K562 (cell line): ENCODE data around the gene ZSWIM1. TPM values are rescaled to one million over a fixed set of nuclear protein-coding genes. Genes with fewer than 3 reads are reported as not detected.

Experiments used
- ARID1B ChIP-seq: fragments of 450-650 bp; IDR thresholded peaks from 2 replicates; pipeline ENCODE4 v1.6.1; 2016; ENCODE audit warnings: antibody characterized with exemption, mild to moderate bottlenecking, inconsistent platforms
- CTBP1 ChIP-seq: fragments of 450-650 bp; IDR thresholded peaks from 2 replicates; pipeline ENCODE4 v1.6.1; 2016; ENCODE audit warnings: borderline replicate concordance
- ESRRA ChIP-seq: fragments of 450-650 bp; IDR thresholded peaks from 2 replicates; pipeline ENCODE4 v1.6.1; 2014; ENCODE audit warnings: low read depth, mild to moderate bottlenecking, moderate library complexity, borderline replicate concordance
- FOSL1 ChIP-seq: fragments of 200-800 bp; sonication (Bioruptor generic); conservative IDR thresholded peaks from 2 replicates; pipeline ENCODE4 v1.6.1; 2016; ENCODE audit warnings: missing genetic modification characterization, missing compliant biosample characterization
- HNRNPH1 ChIP-seq: fragments of 200-400 bp; formaldehyde crosslinking; optimal IDR thresholded peaks from 2 replicates; pipeline ENCODE3; 2017; ENCODE audit warnings: low read depth, mild to moderate bottlenecking, low read length, moderate library complexity
- JUND ChIP-seq, 2 experiments: IDR thresholded peaks; 2 replicates in 1 of 2; 3 replicates in 1 of 2; pipeline ENCODE4 v1.6.1; 2011; ENCODE audit warnings: borderline replicate concordance in 2 of 2, low read depth in 2 of 2, low read length in 2 of 2, improper control_type of control experiment in 1 of 2, missing biosample characterization in 1 of 2, missing genetic modification characterization in 1 of 2, missing genetic modification reagents in 1 of 2
- KDM1A ChIP-seq, 2 experiments: fragments of 450-650 bp; IDR thresholded peaks; 2 replicates each; pipeline ENCODE4 v1.6.1; 2016; ENCODE audit warnings: mild to moderate bottlenecking in 2 of 2
- KHSRP ChIP-seq: fragments of 450-650 bp; IDR thresholded peaks from 2 replicates; pipeline ENCODE4 v1.6.1; 2017
- NFE2L1 ChIP-seq: fragments of 450-650 bp; IDR thresholded peaks from 2 replicates; pipeline ENCODE4 v1.6.1; 2016; ENCODE audit warnings: missing genetic modification characterization, low read depth, mild to moderate bottlenecking, missing compliant biosample characterization, moderate library complexity, borderline replicate concordance
- TAF9B ChIP-seq: fragments of 450-650 bp; IDR thresholded peaks from 2 replicates; pipeline ENCODE4 v1.6.1; 2018; ENCODE audit warnings: mild to moderate bottlenecking; ENCODE audit not compliant: partially characterized antibody
- TEAD4 ChIP-seq, 2 experiments: sonication (generic) in 1 of 2; formaldehyde crosslinking in 1 of 2; IDR thresholded peaks; 2 replicates each; pipeline versions ENCODE4 v1.6.1 to v1.8.0; 2012 to 2022; ENCODE audit warnings: borderline replicate concordance in 1 of 2, inconsistent platforms in 1 of 2, low read length in 1 of 2, mild to moderate bottlenecking in 1 of 2, missing genetic modification reagents in 1 of 2
- TFAP4 ChIP-seq: sonication (generic); formaldehyde crosslinking; IDR thresholded peaks from 2 replicates; pipeline ENCODE4 v1.8.0; 2022; ENCODE audit warnings: missing genetic modification reagents, mild to moderate bottlenecking, moderate library complexity, borderline replicate concordance
- ZC3H11A ChIP-seq: IDR thresholded peaks from 2 replicates; pipeline ENCODE4 v1.6.1; 2012; ENCODE audit warnings: low read depth, low read length, improper control_type of control experiment
- ZEB2 ChIP-seq: fragments of 450-650 bp; IDR thresholded peaks from 2 replicates; pipeline ENCODE4 v1.6.1; 2016
- ZNF384 ChIP-seq: IDR thresholded peaks from 2 replicates; pipeline ENCODE4 v1.6.1; 2012; ENCODE audit warnings: low read depth, low read length, improper control_type of control experiment
- polyA plus RNA-seq, 8 experiments: library from polyadenylated mRNA; depleted of rRNA in 4 of 8; stranded (reverse) in 5 of 8; unstranded in 3 of 8; fragments of >200 nt; fragmentation: Nextera tagmentation in 2 of 8; fragmentation: Illumina TruSeq in 1 of 8; extraction: Ambion mirVana in 2 of 8; extraction: Trizol in 1 of 8; gene quantifications; 2 replicates each; pipeline versions ENCODE4 v1.2.1 to v1.2.3, GENCODE V29; 2011 to 2014; ENCODE audit warnings: inconsistent platforms in 1 of 8, missing spikeins in 1 of 8
- total RNA-seq, 7 experiments: library from RNA; depleted of rRNA in 6 of 7; stranded (reverse); fragments of >200 nt in 6 of 7; fragmentation: Illumina TruSeq in 2 of 7; extraction: Trizol in 2 of 7; gene quantifications; 2 replicates each; pipeline versions ENCODE4 v1.2.1 to v1.2.3, GENCODE V29; 2011 to 2021; ENCODE audit warnings: low replicate concordance in 1 of 7
- TF ChIP-seq, protein P1 (sequence below): fragments of 450-650 bp; conservative IDR thresholded peaks from 2 replicates; pipeline ENCODE4 v1.6.1; 2016; ENCODE audit warnings: missing genetic modification characterization, low read depth, mild to moderate bottlenecking, missing compliant biosample characterization, moderate library complexity
- TF ChIP-seq, protein P2 (sequence below), 2 experiments: IDR thresholded peaks in 1 of 2; conservative IDR thresholded peaks in 1 of 2; 2 replicates each; pipeline ENCODE4 v1.6.1; 2016; ENCODE audit warnings: low read depth in 2 of 2, mild to moderate bottlenecking in 1 of 2, missing compliant biosample characterization in 1 of 2, missing genetic modification characterization in 1 of 2, moderate library complexity in 1 of 2
- TF ChIP-seq, protein P3 (sequence below), 2 experiments: fragments of 450-650 bp in 1 of 2; sonication (generic) in 1 of 2; formaldehyde crosslinking in 1 of 2; IDR thresholded peaks in 1 of 2; conservative IDR thresholded peaks in 1 of 2; 2 replicates each; pipeline versions ENCODE4 v1.6.1 to v1.8.1; 2016 to 2023; ENCODE audit warnings: mild to moderate bottlenecking in 2 of 2, moderate library complexity in 2 of 2, inconsistent platforms in 1 of 2, missing genetic modification reagents in 1 of 2

The ZSWIM1 gene
- total and polyA plus RNA-seq, 9 of the 15 experiments (the other 6 are each of a cell fraction or from before 2014, with no cell fraction given): 2.5 to 15.6 (median 9.5) TPM

GRCh38 chr20:45860560-45861220 lies 20.3 kb upstream of the ZSWIM1 start (continued):
- TF ChIP-seq, protein P1, sequence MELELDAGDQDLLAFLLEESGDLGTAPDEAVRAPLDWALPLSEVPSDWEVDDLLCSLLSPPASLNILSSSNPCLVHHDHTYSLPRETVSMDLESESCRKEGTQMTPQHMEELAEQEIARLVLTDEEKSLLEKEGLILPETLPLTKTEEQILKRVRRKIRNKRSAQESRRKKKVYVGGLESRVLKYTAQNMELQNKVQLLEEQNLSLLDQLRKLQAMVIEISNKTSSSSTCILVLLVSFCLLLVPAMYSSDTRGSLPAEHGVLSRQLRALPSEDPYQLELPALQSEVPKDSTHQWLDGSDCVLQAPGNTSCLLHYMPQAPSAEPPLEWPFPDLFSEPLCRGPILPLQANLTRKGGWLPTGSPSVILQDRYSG (tag): no peak
- TF ChIP-seq ZEB2: peak; percentile 69; the same call in 1 of the 2 replicates
- TF ChIP-seq ZNF384: peak; percentile 14; the same call in 1 of the 2 replicates
- TF ChIP-seq, protein P2, sequence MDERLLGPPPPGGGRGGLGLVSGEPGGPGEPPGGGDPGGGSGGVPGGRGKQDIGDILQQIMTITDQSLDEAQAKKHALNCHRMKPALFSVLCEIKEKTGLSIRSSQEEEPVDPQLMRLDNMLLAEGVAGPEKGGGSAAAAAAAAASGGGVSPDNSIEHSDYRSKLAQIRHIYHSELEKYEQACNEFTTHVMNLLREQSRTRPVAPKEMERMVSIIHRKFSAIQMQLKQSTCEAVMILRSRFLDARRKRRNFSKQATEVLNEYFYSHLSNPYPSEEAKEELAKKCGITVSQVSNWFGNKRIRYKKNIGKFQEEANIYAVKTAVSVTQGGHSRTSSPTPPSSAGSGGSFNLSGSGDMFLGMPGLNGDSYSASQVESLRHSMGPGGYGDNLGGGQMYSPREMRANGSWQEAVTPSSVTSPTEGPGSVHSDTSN (CRISPR knock-in tag; IDR thresholded peaks at IDR 0.05; ENCODE audit: low read depth): no peak
- TF ChIP-seq, protein P2 (tag; conservative IDR thresholded peaks at IDR 0.05; ENCODE audit: low read depth): peak; percentile 65
- TF ChIP-seq TFAP4 (CRISPR knock-in tag): no peak
- TF ChIP-seq TAF9B: no peak
- TF ChIP-seq CTBP1: peak; percentile 42; the same call in 1 of the 2 replicates
- no peak for TF ChIP-seq TEAD4 (IDR thresholded peaks at IDR 0.05; ENCODE audit: low read length)
- no peak for TF ChIP-seq TEAD4 (CRISPR knock-in tag; IDR thresholded peaks at IDR 0.05; ENCODE audit: borderline replicate concordance)
- TF ChIP-seq KDM1A (IDR thresholded peaks at IDR 0.05): 0 out of 4 replicates have a peak, but pooled peaks have one; percentile 23 to 24
- TF ChIP-seq ARID1B: peak; percentile 28; the same call in 1 of the 2 replicates
- TF ChIP-seq HNRNPH1: no peak
- 0 out of 2 replicates have a peak, but pooled peaks have one; percentile 45 for TF ChIP-seq ESRRA
- TF ChIP-seq NFE2L1 (tag): no peak
- TF ChIP-seq, protein P3, sequence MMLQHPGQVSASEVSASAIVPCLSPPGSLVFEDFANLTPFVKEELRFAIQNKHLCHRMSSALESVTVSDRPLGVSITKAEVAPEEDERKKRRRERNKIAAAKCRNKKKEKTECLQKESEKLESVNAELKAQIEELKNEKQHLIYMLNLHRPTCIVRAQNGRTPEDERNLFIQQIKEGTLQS (IDR thresholded peaks at IDR 0.05): peak; percentile 87
- TF ChIP-seq, protein P3 (CRISPR knock-in tag; conservative IDR thresholded peaks at IDR 0.05): no peak
- no peak for TF ChIP-seq ZC3H11A
- peak; percentile 70; the same call in 1 of the 2 replicates for TF ChIP-seq JUND (IDR thresholded peaks at IDR 0.05; ENCODE audit: borderline replicate concordance, low read depth, low read length)
- TF ChIP-seq JUND (tag; IDR thresholded peaks at IDR 0.05; ENCODE audit: borderline replicate concordance, low read depth, low read length): peak; percentile 19; the same call in 1 of the 3 replicates
- TF ChIP-seq FOSL1 (tag): peak; percentile 73
- TF ChIP-seq KHSRP: no peak
